Activated T-cell treated with anti-CD3 and anti-CD28 coated beads, Interleukin-2, amount 50 U/mL, for 72 hours (primary cell): ENCODE results near the gene UBE2R2. TPM values are rescaled to one million over a fixed set of nuclear protein-coding genes. Genes with fewer than 3 reads are reported as not detected.

Experiments
- ATAC-seq, 2 donors: fragments of 150-1000 bp; cut with Tn5 transposase; replicated peaks in 1 of 2; 2 replicates each; pipeline ENCODE4 v1.10.0; 2021; ENCODE audit warnings: moderate library complexity in 2 of 2, mild to moderate bottlenecking in 1 of 2
- DNase-seq, 2 donors: peaks; one replicate each; pipeline ENCODE4 v3.0.0; 2021 to 2022; ENCODE audit warnings: mixed read lengths in 1 of 2
- H3K27ac Mint-ChIP-seq: one replicate; pipeline ENCODE4 v1.8.0; 2022; ENCODE audit warnings: mild to moderate bottlenecking, moderate library complexity, mixed read lengths
- H3K27me3 Mint-ChIP-seq: one replicate; pipeline ENCODE4 v1.8.0; 2022; ENCODE audit warnings: low read depth, mixed read lengths
- H3K36me3 Mint-ChIP-seq, 2 donors: one replicate each; pipeline ENCODE4 v1.8.0; 2022; ENCODE audit warnings: mixed read lengths in 2 of 2, mild to moderate bottlenecking in 1 of 2; ENCODE audit not compliant: insufficient read depth in 2 of 2
- H3K4me1 Mint-ChIP-seq: one replicate; pipeline ENCODE4 v1.8.0; 2022; ENCODE audit warnings: low read depth, mixed read lengths
- H3K4me3 Mint-ChIP-seq, 2 donors: one replicate each; pipeline ENCODE4 v1.8.0; 2022; ENCODE audit warnings: mild to moderate bottlenecking in 2 of 2, mixed read lengths in 2 of 2, moderate library complexity in 2 of 2
- H3K9me3 Mint-ChIP-seq, 2 donors: one replicate each; pipeline ENCODE4 v1.8.0; 2022; ENCODE audit warnings: mixed read lengths in 2 of 2
- total RNA-seq, 2 donors: library from RNA; stranded (reverse); gene quantifications; one replicate each; pipeline ENCODE4 v1.2.3, GENCODE V29; 2022

UBE2R2 gene
- total RNA-seq, 2 donors from 2014 or later: 58.1 to 59.7 TPM

GRCh38 chr9:33921967-33922895 lies 105.3 kb downstream of the UBE2R2 start:
- ATAC-seq: peak; percentile 31 to 45
- peak; percentile 21 to 29 for DNase-seq
- no peaks in the 10 kb centered on the region for H3K4me1 Mint-ChIP-seq
- H3K27ac Mint-ChIP-seq: peak overlapping the region; percentile 3
- H3K4me3 Mint-ChIP-seq: no peak overlapping the region
- no peaks in the 10 kb centered on the region for H3K27me3 Mint-ChIP-seq
- H3K9me3 Mint-ChIP-seq: no peaks in the 10 kb centered on the region
- peaks cover 6 to 12% of the 10 kb centered on the region in 2 donors for H3K36me3 Mint-ChIP-seq

GRCh38 chr9:33923079-33923478 lies 106.1 kb downstream of the UBE2R2 start:
- no peak for ATAC-seq
- H3K27ac Mint-ChIP-seq: no peak overlapping the region
- H3K4me3 Mint-ChIP-seq: no peak overlapping the region
- DNase-seq: no peak
- no peaks in the 10 kb centered on the region for H3K4me1 Mint-ChIP-seq
- no peaks in the 10 kb centered on the region for H3K27me3 Mint-ChIP-seq
- peaks cover 6 to 7% of the 10 kb centered on the region in 2 donors for H3K36me3 Mint-ChIP-seq
- no peaks in the 10 kb centered on the region for H3K9me3 Mint-ChIP-seq

- ATAC-seq (no peak), DNase-seq (no peak)
- Mint-ChIP-seq H3K9me3 (no peaks in the 10 kb centered on the region), H3K4me1 (no peaks in the 10 kb centered on the region), H3K36me3 (peaks cover 2 to 7% of the 10 kb centered on the region in 2 donors), H3K27me3 (no peaks in the 10 kb centered on the region), H3K4me3 (no peak overlapping the region), H3K27ac (peak overlapping the region; percentile 18)
These were observed 107.2 kb downstream of the UBE2R2 start for GRCh38 chr9:33923998-33924701.

- Mint-ChIP-seq H3K36me3 (peaks cover 2 to 7% of the 10 kb centered on the region in 2 donors), H3K4me3 (no peak overlapping the region), H3K27me3 (no peaks in the 10 kb centered on the region), H3K9me3 (no peaks in the 10 kb centered on the region), H3K27ac (peak overlapping the region; percentile 60), H3K4me1 (no peaks in the 10 kb centered on the region)
- DNase-seq: peak; percentile 23
- ATAC-seq: peak; percentile 14 to 27
These were observed 108.2 kb downstream of the UBE2R2 start for GRCh38 chr9:33924978-33925797.

GRCh38 chr9:33926746-33927485 lies 110.0 kb downstream of the UBE2R2 start:
- Mint-ChIP-seq H3K27me3 (no peaks in the 10 kb centered on the region), H3K27ac (no peak overlapping the region), H3K4me3 (no peak overlapping the region), H3K4me1 (no peaks in the 10 kb centered on the region), H3K9me3 (no peaks in the 10 kb centered on the region), H3K36me3 (peaks cover 2 to 12% of the 10 kb centered on the region in 2 donors)
- DNase-seq (no peak), ATAC-seq (no peak)

GRCh38 chr9:33927694-33928093 lies 110.7 kb downstream of the UBE2R2 start:
- H3K4me3 Mint-ChIP-seq: no peak overlapping the region

GRCh38 chr9:33931326-33931725 lies 114.4 kb downstream of the UBE2R2 start:
- Mint-ChIP-seq H3K9me3 (no peaks in the 10 kb centered on the region), H3K4me1 (no peaks in the 10 kb centered on the region), H3K36me3 (peaks cover 6 to 24% of the 10 kb centered on the region in 2 donors), H3K27me3 (no peaks in the 10 kb centered on the region), H3K4me3 (no peak overlapping the region), H3K27ac (no peak overlapping the region)
- DNase-seq: no peak
- ATAC-seq: no peak

More at GRCh38 chr9:33927694-33928093, 110.7 kb downstream of the UBE2R2 start:
- H3K27me3 Mint-ChIP-seq: no peaks in the 10 kb centered on the region
- DNase-seq (no peak), ATAC-seq (no peak)
- no peak overlapping the region for H3K27ac Mint-ChIP-seq
- H3K9me3 Mint-ChIP-seq: no peaks in the 10 kb centered on the region
- no peaks in the 10 kb centered on the region for H3K4me1 Mint-ChIP-seq
- peaks cover 2 to 16% of the 10 kb centered on the region in 2 donors for H3K36me3 Mint-ChIP-seq

- Mint-ChIP-seq H3K4me1 (no peaks in the 10 kb centered on the region), H3K27ac (no peak overlapping the region), H3K9me3 (no peaks in the 10 kb centered on the region), H3K36me3 (peaks cover 6 to 32% of the 10 kb centered on the region in 2 donors), H3K4me3 (no peak overlapping the region), H3K27me3 (no peaks in the 10 kb centered on the region)
- DNase-seq (no peak), ATAC-seq (peak in 1 of 2 donors; percentile 27)
These were observed 115.3 kb downstream of the UBE2R2 start for GRCh38 chr9:33932078-33932807.

- no peaks in the 10 kb centered on the region for H3K27me3 Mint-ChIP-seq
- H3K9me3 Mint-ChIP-seq: no peaks in the 10 kb centered on the region
- no peak overlapping the region for H3K27ac Mint-ChIP-seq
- ATAC-seq: no peak
- DNase-seq: no peak
- no peak overlapping the region for H3K4me3 Mint-ChIP-seq
- peaks cover 7 to 34% of the 10 kb centered on the region in 2 donors for H3K36me3 Mint-ChIP-seq
- no peaks in the 10 kb centered on the region for H3K4me1 Mint-ChIP-seq
These were observed 117.4 kb downstream of the UBE2R2 start for GRCh38 chr9:33934188-33934878.

GRCh38 chr9:33939924-33940874 lies 123.2 kb downstream of the UBE2R2 start:
- H3K9me3 Mint-ChIP-seq: no peaks in the 10 kb centered on the region
- H3K27me3 Mint-ChIP-seq: no peaks in the 10 kb centered on the region
- H3K36me3 Mint-ChIP-seq: peaks cover 3 to 30% of the 10 kb centered on the region in 2 donors
- ATAC-seq (no peak), DNase-seq (no peak)
- no peak overlapping the region for H3K4me3 Mint-ChIP-seq
- no peak overlapping the region for H3K27ac Mint-ChIP-seq
- H3K4me1 Mint-ChIP-seq: no peaks in the 10 kb centered on the region
